H1 (cell line): ENCODE results near the gene TEX13B. TPM values are rescaled to one million over a fixed set of nuclear protein-coding genes. Genes with fewer than 3 reads are reported as not detected.

Experiments used
- CTCF ChIA-PET: fragments of 300-600 bp; sonication (Branson Sonifier 250); formaldehyde crosslinking; loops from one replicate; lab custom pipeline; 2021; ENCODE audit not compliant: partially characterized antibody; lab: Charles Lee
- POLR2A ChIA-PET: fragments of 300-600 bp; sonication (Branson Sonifier 250); formaldehyde crosslinking; loops from one replicate; lab custom pipeline; 2021; ENCODE audit warnings: inconsistent platforms; ENCODE audit not compliant: partially characterized antibody; lab: Charles Lee
- DNase-seq, 2 experiments: peaks; one replicate each; pipeline versions ENCODE4 v3.0.0 to v3.0.0-alpha.2; 2010 to 2022; ENCODE audit warnings: low spot score in 2 of 2, low read depth in 1 of 2, mixed read lengths in 1 of 2
- FAIRE-seq: peaks from 2 replicates; lab custom pipeline; 2011; peaks lifted over from hg19 to GRCh38; lab: Jason Lieb, UNC
- H2AFZ ChIP-seq: 2 replicates; pipeline ENCODE4 v1.8.1; 2012; ENCODE audit warnings: low read length, inconsistent platforms
- H2AK5ac ChIP-seq: 2 replicates; pipeline ENCODE4 v1.6.1; 2013; ENCODE audit warnings: low read depth, low read length
- H2BK120ac ChIP-seq: replicated peaks from 2 replicates; pipeline ENCODE3; 2013; ENCODE audit warnings: low read depth, low read length, inconsistent platforms
- H2BK12ac ChIP-seq: 2 replicates; pipeline ENCODE4 v1.6.1; 2013; ENCODE audit warnings: low read depth, low read length
- H2BK15ac ChIP-seq: 2 replicates; pipeline ENCODE4 v1.6.1; 2013; ENCODE audit warnings: low read length
- H2BK20ac ChIP-seq: 2 replicates; pipeline ENCODE4 v1.6.1; 2013; ENCODE audit warnings: low read length
- H2BK5ac ChIP-seq: 2 replicates; pipeline ENCODE4 v1.6.1; 2013; ENCODE audit warnings: low read depth, low read length
- H3K14ac ChIP-seq: 2 replicates; pipeline ENCODE4 v1.6.1; 2013; ENCODE audit warnings: inconsistent platforms; ENCODE audit not compliant: insufficient read length
- H3K18ac ChIP-seq: 2 replicates; pipeline ENCODE4 v1.6.1; 2013; ENCODE audit warnings: low read length; ENCODE audit errors: extremely low read depth
- H3K23ac ChIP-seq: 2 replicates; pipeline ENCODE4 v1.6.1; 2013; ENCODE audit warnings: inconsistent platforms; ENCODE audit not compliant: insufficient read length
- H3K23me2 ChIP-seq: 2 replicates; pipeline ENCODE4 v1.6.1; 2013; ENCODE audit warnings: low read depth, low read length
- H3K27ac ChIP-seq: 2 replicates; pipeline ENCODE4 v1.6.1; 2011; ENCODE audit warnings: low read depth, low read length, inconsistent platforms
- H3K27me3 ChIP-seq, 4 experiments: replicated peaks in 1 of 4; 1 replicate in 1 of 4; 2 replicates in 3 of 4; pipeline versions ENCODE4 v1.6.1 to v1.8.1; 2011 to 2013; ENCODE audit warnings: low read length in 3 of 4, mild to moderate bottlenecking in 3 of 4, inconsistent platforms in 2 of 4, mixed read lengths in 2 of 4, moderate library complexity in 1 of 4; ENCODE audit not compliant: control insufficient read depth in 3 of 4, insufficient read depth in 3 of 4; ENCODE audit errors: extremely low read depth in 1 of 4
- H3K36me3 ChIP-seq, 4 experiments: 2 replicates each; pipeline versions ENCODE4 v1.6.1 to v1.8.1; 2011 to 2013; ENCODE audit warnings: mild to moderate bottlenecking in 4 of 4, low read length in 3 of 4, moderate library complexity in 2 of 4, control low read depth in 1 of 4, inconsistent platforms in 1 of 4; ENCODE audit not compliant: insufficient read depth in 4 of 4, control insufficient read depth in 2 of 4
- H3K4ac ChIP-seq: replicated peaks from 2 replicates; pipeline ENCODE3; 2013; ENCODE audit warnings: low read length, low read depth, mixed read lengths, inconsistent platforms; ENCODE audit not compliant: insufficient read length
- H3K4me1 ChIP-seq, 4 experiments: replicated peaks in 1 of 4; 1 replicate in 1 of 4; 2 replicates in 3 of 4; pipeline versions ENCODE4 v1.6.1 to v1.8.1; 2011 to 2013; ENCODE audit warnings: low read length in 3 of 4, inconsistent platforms in 2 of 4, mixed read lengths in 1 of 4; ENCODE audit not compliant: insufficient read depth in 4 of 4, control insufficient read depth in 3 of 4
- H3K4me2 ChIP-seq, 2 experiments: 2 replicates each; pipeline versions ENCODE4 v1.6.1 to v1.8.1; 2011 to 2013; ENCODE audit warnings: low read depth in 2 of 2, low read length in 2 of 2, control low read depth in 1 of 2, inconsistent platforms in 1 of 2, mild to moderate bottlenecking in 1 of 2; ENCODE audit not compliant: insufficient read depth in 1 of 2
- H3K4me3 ChIP-seq, 4 experiments: fragments of 200-600, 300-600 bp in 1 of 4; sonication (generic), shearing (Covaris generic), sonication (Bioruptor Twin) in 1 of 4; 2 replicates each; pipeline versions ENCODE4 v1.5.1 to v1.8.1; 2011 to 2016; ENCODE audit warnings: low read length in 4 of 4, low read depth in 3 of 4, control low read depth in 2 of 4, inconsistent platforms in 2 of 4, mild to moderate bottlenecking in 2 of 4, mixed read lengths in 1 of 4, moderate library complexity in 1 of 4; ENCODE audit not compliant: insufficient read depth in 2 of 4; ENCODE audit errors: extremely low read depth in 1 of 4
- H3K56ac ChIP-seq: replicated peaks from 2 replicates; pipeline ENCODE3; 2013; ENCODE audit warnings: low read depth, mild to moderate bottlenecking, mixed read lengths, low read length, inconsistent platforms; ENCODE audit not compliant: insufficient read length
- H3K79me1 ChIP-seq: 2 replicates; pipeline ENCODE4 v1.6.1; 2013; ENCODE audit warnings: low read depth, low read length, control low read depth
- H3K79me2 ChIP-seq, 2 experiments: 2 replicates each; pipeline versions ENCODE4 v1.6.1 to v1.8.1; 2012 to 2013; ENCODE audit warnings: low read length in 2 of 2, mild to moderate bottlenecking in 2 of 2, inconsistent platforms in 1 of 2; ENCODE audit not compliant: insufficient read depth in 2 of 2, control insufficient read depth in 1 of 2
- H3K9ac ChIP-seq, 4 experiments: replicated peaks in 1 of 4; 1 replicate in 1 of 4; 2 replicates in 3 of 4; pipeline versions ENCODE4 v1.6.1 to v1.8.1; 2011 to 2013; ENCODE audit warnings: low read depth in 3 of 4, low read length in 3 of 4, control low read depth in 2 of 4, mild to moderate bottlenecking in 2 of 4, moderate library complexity in 2 of 4, inconsistent platforms in 1 of 4; ENCODE audit errors: extremely low read depth in 1 of 4
- H3K9me3 ChIP-seq, 2 experiments: 2 replicates each; pipeline versions ENCODE4 v1.6.1 to v1.8.1; 2012 to 2013; ENCODE audit warnings: mild to moderate bottlenecking in 2 of 2, moderate library complexity in 2 of 2, control low read depth in 1 of 2, inconsistent platforms in 1 of 2, low read depth in 1 of 2, low read length in 1 of 2, mixed read lengths in 1 of 2; ENCODE audit not compliant: insufficient read depth in 2 of 2
- H4K20me1 ChIP-seq, 2 experiments: replicated peaks in 1 of 2; 2 replicates each; pipeline versions ENCODE3 to v1.8.1; 2011 to 2013; ENCODE audit warnings: inconsistent platforms in 2 of 2, low read length in 2 of 2, mild to moderate bottlenecking in 1 of 2; ENCODE audit not compliant: insufficient read depth in 2 of 2, control insufficient read depth in 1 of 2
- H4K5ac ChIP-seq: 2 replicates; pipeline ENCODE4 v1.6.1; 2013; ENCODE audit warnings: low read length, low read depth, mixed read lengths, inconsistent platforms; ENCODE audit not compliant: insufficient read length
- H4K8ac ChIP-seq: 2 replicates; pipeline ENCODE4 v1.8.0; 2013; ENCODE audit warnings: mild to moderate bottlenecking, moderate library complexity, low read length, inconsistent platforms; ENCODE audit not compliant: insufficient read depth; ENCODE audit errors: extremely low read depth
- H4K91ac ChIP-seq: replicated peaks from 2 replicates; pipeline ENCODE3; 2013; ENCODE audit warnings: low read length, mixed read lengths, inconsistent platforms; ENCODE audit not compliant: insufficient read length
- MAX ChIP-seq: IDR thresholded peaks from 2 replicates; pipeline ENCODE4 v1.6.1; 2012; ENCODE audit warnings: inconsistent platforms
- WGBS, 2 experiments: shearing (Covaris generic) in 1 of 2; methylation state at CpG; one replicate each; pipeline versions ENCODE4 v1.1.6 to v1.1.7; 2013 to 2015; ENCODE audit warnings: low lambda C conversion rate in 2 of 2, mixed read lengths in 2 of 2, inconsistent platforms in 1 of 2, low coverage in 1 of 2, missing lambda C conversion rate in 1 of 2; ENCODE audit not compliant: insufficient replicate concordance in 2 of 2, insufficient coverage in 1 of 2, insufficient read length in 1 of 2; ENCODE audit errors: extremely low coverage in 1 of 2, missing lambda C conversion rate in 1 of 2; 5-methylcytosine and 5-hydroxymethylcytosine counted together
- polyA plus RNA-seq, 7 experiments: library from polyadenylated mRNA; depleted of rRNA in 3 of 7; stranded (reverse) in 5 of 7; unstranded in 2 of 7; fragments of >200 nt in 5 of 7; fragments of 200-250 nt in 2 of 7; gene quantifications; 1 replicate in 5 of 7; 2 replicates in 1 of 7; 4 replicates in 1 of 7; pipeline versions ENCODE4 v1.2.1 to v1.2.3, GENCODE V29; 2011 to 2013; ENCODE audit warnings: missing spikeins in 2 of 7, mixed read lengths in 2 of 7
- total RNA-seq: library from RNA; stranded (reverse); fragmentation: NEBNext Ultra II Directional; extraction: Animal tissue kit (Norgen Biotek cat#: 25700); gene quantifications from 2 replicates; pipeline ENCODE4 v1.2.1, GENCODE V29; 2021

Gene TEX13B
- total and polyA plus RNA-seq, 2 of the 8 experiments (the other 6 are each of a cell fraction or from before 2014, with no cell fraction given): 0.06 to 0.32 TPM

GRCh38 chrX:107935200-107935599, 47.0 kb downstream of the TEX13B start:
- no peak overlapping the region for H4K91ac ChIP-seq
- no peak overlapping the region for H3K27ac ChIP-seq
- H2BK20ac ChIP-seq: no peak overlapping the region
- H4K5ac ChIP-seq: no peak overlapping the region
- FAIRE-seq (no peak), DNase-seq (no peak)
- no peak overlapping the region; a peak in 1 of 7 replicates for H3K9ac ChIP-seq
- H3K4ac ChIP-seq: no peak overlapping the region
- no peaks in the 10 kb centered on the region for H3K9me3 ChIP-seq
- peak overlapping the region in 2 of 4 experiments; percentile 76 to 86; a peak in 5 of 8 replicates for H3K4me3 ChIP-seq
- peaks cover 6% of the 10 kb centered on the region; the same call in 1 of the 2 replicates for H3K23me2 ChIP-seq
- no peak overlapping the region for H3K14ac ChIP-seq
- H3K36me3 ChIP-seq: peaks cover 0 to 12% (median 1%) of the 10 kb centered on the region in 4 experiments; a peak in 2 of 8 replicates
- no peak overlapping the region for H2BK15ac ChIP-seq
- POLR2A ChIA-PET: no interaction called here
- H3K27me3 ChIP-seq: no peaks in the 10 kb centered on the region
- H3K56ac ChIP-seq: no peak overlapping the region
- 71% methylated on average over 5 of the region's 7 CpGs; no CpG with 5 or more reads in 1 of the 2 experiments for WGBS, 2 experiments
- no peak for TF ChIP-seq MAX
- no peak overlapping the region for H2BK12ac ChIP-seq
- H2AFZ ChIP-seq: peak overlapping the region; percentile 81; the same call in 1 of the 2 replicates
- no peak overlapping the region for H3K23ac ChIP-seq
- peak overlapping the region; percentile 83 to 97; a peak in 3 of 4 replicates for H3K4me2 ChIP-seq
- no peaks in the 10 kb centered on the region; a peak in 1 of 4 replicates for H3K79me2 ChIP-seq
- H3K79me1 ChIP-seq: no peaks in the 10 kb centered on the region
- no peak overlapping the region for H4K8ac ChIP-seq
- H2BK5ac ChIP-seq: no peak overlapping the region
- no peaks in the 10 kb centered on the region for H4K20me1 ChIP-seq
- H3K4me1 ChIP-seq: peaks cover 0 to 7% (median 0%) of the 10 kb centered on the region in 4 experiments; a peak in 2 of 7 replicates
- no peak overlapping the region for H2BK120ac ChIP-seq
- H3K18ac ChIP-seq: no peak overlapping the region
- no peak overlapping the region for H2AK5ac ChIP-seq
- CTCF ChIA-PET: interaction anchor here (0.6 to 1.7 kb wide), 2 partner anchors 14 to 44 kb away, joined by 3 to 7 read pairs; no protein-coding TSS in a partner anchor
